ENCODE results near the gene RAB40C. TPM values are rescaled to one million over a fixed set of nuclear protein-coding genes. Genes with fewer than 3 reads are reported as not detected.

The RAB40C gene
- total RNA-seq, 2 donors from 2014 or later: 12.9 TPM

GRCh38 chr16:564690-565418, 25.0 kb upstream of the RAB40C start:
- ATAC-seq (replicated peaks): no peak
- no peaks in the 10 kb centered on the region for H3K27me3 Mint-ChIP-seq
- no peak overlapping the region for H3K27ac Mint-ChIP-seq
- no peak overlapping the region for H3K4me3 Mint-ChIP-seq
- no peaks in the 10 kb centered on the region for H3K9me3 Mint-ChIP-seq
- peaks cover 13% of the 10 kb centered on the region for H3K4me1 Mint-ChIP-seq
- H3K36me3 Mint-ChIP-seq (ENCODE audit: low read depth): no peaks in the 10 kb centered on the region

DNA sequence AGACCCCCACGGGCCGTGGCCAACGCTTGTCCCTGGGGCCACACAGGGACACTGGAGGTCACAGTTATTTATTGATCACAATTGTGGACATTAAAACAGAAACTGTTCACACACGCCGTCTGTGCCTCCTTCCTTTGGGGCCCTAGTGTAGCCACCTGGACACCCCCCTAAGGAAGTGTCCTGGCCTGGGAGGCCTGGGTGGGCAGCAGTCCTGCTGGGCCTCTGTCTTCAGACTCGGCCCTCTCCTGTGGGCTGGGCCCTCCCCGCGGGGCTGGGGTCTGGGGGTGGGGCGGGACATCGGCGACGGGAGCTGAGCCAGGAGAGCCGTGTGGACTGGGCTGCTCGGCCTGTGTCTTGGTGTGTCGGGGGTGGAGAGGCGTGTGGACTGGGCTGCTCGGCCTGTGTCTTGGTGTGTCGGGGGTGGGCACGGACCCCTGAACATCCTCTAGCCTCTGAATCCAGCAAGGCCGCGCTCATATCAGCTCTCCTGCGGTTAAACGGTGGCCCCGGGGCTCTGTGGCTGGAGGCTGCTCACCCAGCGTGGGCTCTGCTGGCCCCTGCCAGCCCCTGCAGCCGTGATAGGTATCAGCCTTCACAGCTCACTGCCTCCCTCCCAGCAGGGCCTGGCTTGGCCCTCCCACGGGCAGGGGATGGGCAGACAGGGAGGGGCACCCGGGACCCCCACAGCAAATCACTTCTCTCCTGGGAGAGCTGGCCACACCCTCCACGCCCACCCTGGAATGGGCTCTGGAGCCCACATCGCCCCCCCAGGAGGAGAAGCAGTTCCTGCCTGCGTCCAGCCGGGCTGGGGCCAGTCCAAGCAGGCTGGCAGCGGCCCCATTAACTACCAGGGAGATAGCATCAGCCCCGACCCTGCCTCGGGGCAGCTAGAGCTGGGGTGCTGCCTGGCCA, 24.2 kb upstream of the RAB40C start:
- Mint-ChIP-seq H3K4me3 (no peak overlapping the region), H3K9me3 (no peaks in the 10 kb centered on the region), H3K36me3 (ENCODE audit: low read depth) (no peaks in the 10 kb centered on the region), H3K27ac (no peak overlapping the region), H3K27me3 (no peaks in the 10 kb centered on the region), H3K4me1 (peaks cover 13% of the 10 kb centered on the region)
- no peak for ATAC-seq (replicated peaks)

DNA sequence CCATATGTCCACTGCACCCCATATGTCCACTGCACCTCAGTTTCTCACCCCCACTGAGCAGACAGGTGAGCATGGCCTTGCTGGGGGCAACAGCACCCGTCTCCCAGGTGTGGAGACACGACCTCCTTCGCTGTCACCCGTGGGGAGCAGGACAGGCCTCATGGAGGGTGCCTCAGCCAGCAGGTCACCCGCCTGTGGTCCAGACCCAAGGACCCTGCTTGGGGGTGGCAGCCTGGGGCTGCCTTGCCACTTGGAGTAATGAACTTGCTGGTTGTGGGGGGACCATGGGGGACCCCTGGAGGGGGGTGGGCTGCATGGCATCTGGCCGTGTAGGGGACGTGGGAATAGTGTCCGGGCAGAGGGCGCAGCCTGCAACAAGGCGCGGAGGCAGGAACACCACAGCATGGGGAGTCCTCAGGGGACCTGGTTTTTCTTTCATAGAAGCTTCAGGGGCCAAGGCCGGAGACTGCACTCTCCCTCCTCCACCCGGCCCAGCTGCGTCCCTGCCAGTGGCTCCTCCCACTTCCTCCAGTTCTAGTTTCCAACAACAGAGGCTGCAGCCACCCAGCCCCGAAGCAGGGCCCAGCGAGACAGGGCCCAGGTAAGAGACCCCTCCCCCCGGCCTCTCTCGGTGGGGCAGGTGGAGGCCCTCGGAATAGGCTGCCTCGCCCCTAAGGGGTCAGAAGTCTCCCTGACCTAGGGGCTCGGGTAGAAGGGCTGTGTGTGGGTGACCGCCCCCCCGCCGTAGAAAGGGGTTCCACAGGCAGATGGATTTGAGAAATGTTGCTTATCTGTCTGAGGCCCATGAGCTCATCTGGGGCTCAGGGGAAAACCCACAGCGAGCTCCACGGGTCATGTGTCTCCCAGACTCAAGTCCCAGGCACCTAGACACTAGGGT, 23.1 kb upstream of the RAB40C start, which contains the start of gene NHLRC4:
Gene NHLRC4, plus strand, starts transcription at position 531 of the 898 bp plus-strand sequence. CDS start 1,043 bp downstream, outside the sequence.
- no peaks in the 10 kb centered on the region for H3K9me3 Mint-ChIP-seq
- H3K36me3 Mint-ChIP-seq (ENCODE audit: low read depth): no peaks in the 10 kb centered on the region
- ATAC-seq (replicated peaks): peak; percentile 66

DNA sequence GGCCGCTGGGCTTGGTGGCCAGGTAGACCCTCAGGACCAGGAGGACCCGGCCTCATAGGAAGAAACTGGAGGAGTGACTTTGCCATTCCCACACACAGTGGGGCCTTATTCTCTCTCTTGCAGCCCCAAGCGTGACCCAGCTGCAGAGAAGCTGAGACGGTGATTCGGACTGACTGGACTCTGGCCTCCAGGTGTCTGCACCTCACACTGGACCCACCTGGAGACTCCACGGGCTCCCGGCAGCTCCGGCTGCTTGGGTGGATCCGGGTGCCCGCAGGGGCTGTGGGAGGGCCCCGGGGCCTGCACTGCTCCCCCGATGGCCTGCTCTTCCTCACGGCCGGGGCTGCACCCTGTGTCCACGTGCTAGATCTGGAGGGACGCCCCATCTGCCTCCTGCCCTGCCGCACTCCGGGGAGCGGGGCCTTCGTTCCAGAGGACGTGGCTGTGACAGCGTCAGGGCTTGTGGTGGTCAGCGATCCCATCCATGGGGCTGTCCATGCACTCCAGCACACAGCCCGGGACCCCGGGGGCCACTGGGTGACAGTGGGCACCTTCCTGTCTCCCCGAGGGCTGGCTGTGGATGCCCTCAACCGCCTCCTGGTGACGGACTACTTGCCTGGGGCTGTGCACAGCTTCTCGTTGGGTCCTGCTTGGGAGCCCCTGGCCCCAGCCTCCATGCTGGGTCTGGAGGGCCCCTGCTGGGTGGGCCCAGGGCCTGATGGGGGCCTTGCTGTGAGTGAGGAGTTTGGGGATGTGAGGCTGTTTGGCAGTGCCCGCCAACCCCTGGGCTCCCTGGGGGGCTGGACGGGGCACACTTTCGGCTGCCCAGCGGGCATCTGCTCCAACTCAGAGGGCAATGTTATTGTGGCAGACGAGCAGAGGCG, 22.3 kb upstream of the RAB40C start:
- no peaks in the 10 kb centered on the region for H3K27me3 Mint-ChIP-seq
- H3K4me1 Mint-ChIP-seq: peaks cover 27% of the 10 kb centered on the region

More for the DNA sequence above, 23.1 kb upstream of the RAB40C start, which contains the start of gene NHLRC4:
- Mint-ChIP-seq H3K4me1 (peaks cover 23% of the 10 kb centered on the region), H3K27ac (peak within 1 kb of the TSS; percentile 70), H3K4me3 (peak within 1 kb of the TSS; percentile 64), H3K27me3 (no peaks in the 10 kb centered on the region)

DNA sequence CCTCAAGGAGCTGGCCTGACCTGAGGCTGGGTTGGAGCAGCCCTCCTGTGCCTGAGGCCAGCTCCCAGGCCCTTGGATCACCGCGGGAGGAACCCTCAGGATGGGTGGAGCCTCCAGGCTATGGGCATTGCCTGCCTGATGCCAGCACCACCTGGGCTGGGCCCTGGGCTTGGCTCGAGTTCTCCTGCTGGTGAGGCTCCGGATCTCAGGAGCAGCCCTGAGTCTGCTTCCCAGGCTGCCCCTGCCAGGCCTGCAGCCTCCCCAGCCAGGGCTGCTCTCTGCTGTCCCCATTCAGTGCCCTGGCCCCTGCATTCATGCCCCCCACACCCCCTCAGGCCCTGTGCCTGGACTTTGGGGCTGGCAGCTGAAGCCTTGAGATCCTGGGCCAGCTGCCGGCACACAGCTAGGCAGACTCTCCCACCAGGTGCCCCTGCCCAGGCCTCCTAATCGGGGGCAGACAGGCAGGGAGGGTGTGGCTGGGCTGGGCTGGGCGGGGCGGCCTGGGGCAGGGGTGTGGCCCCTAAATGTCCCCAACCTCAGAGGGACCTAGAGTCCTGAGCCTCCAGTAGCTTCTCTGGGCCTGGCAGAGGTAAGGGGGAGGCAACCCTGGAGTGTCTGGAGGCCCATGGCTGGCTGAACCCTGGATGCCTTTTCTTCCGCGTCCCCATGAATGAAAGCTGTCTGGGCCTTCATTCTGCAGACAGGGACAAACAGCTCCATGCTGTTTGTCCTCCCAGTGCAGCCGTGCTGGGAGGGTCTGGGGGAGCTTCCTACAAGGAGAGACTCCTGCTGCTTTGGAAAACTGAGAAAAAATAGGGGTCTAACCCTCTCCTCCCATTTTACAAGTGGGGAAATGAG, 21.2 kb upstream of the RAB40C start:
- peak overlapping the region; percentile 91 for H3K27ac Mint-ChIP-seq
- no peaks in the 10 kb centered on the region for H3K9me3 Mint-ChIP-seq
- no peak for ATAC-seq (replicated peaks)
- H3K36me3 Mint-ChIP-seq (ENCODE audit: low read depth): no peaks in the 10 kb centered on the region
- peak overlapping the region; percentile 86 for H3K4me3 Mint-ChIP-seq
- no peaks in the 10 kb centered on the region for H3K27me3 Mint-ChIP-seq
- peaks cover 27% of the 10 kb centered on the region for H3K4me1 Mint-ChIP-seq

More for the DNA sequence above, 22.3 kb upstream of the RAB40C start:
- peak overlapping the region; percentile 70 for H3K27ac Mint-ChIP-seq
- H3K36me3 Mint-ChIP-seq (ENCODE audit: low read depth): no peaks in the 10 kb centered on the region
- H3K4me3 Mint-ChIP-seq: peak overlapping the region; percentile 64
- H3K9me3 Mint-ChIP-seq: no peaks in the 10 kb centered on the region
- ATAC-seq (replicated peaks): no peak

- H3K27me3 Mint-ChIP-seq: no peaks in the 10 kb centered on the region
- H3K9me3 Mint-ChIP-seq: no peaks in the 10 kb centered on the region
- peak within 1 kb of the TSS; percentile 87 for H3K4me3 Mint-ChIP-seq
- H3K36me3 Mint-ChIP-seq (ENCODE audit: low read depth): no peaks in the 10 kb centered on the region
- peak; percentile 73 for ATAC-seq (replicated peaks)
- H3K4me1 Mint-ChIP-seq: peaks cover 27% of the 10 kb centered on the region
- peak within 1 kb of the TSS; percentile 91 for H3K27ac Mint-ChIP-seq
Observed at GRCh38 chr16:569445-570254, 20.2 kb upstream of the RAB40C start, which contains the start of gene PIGQ. Gene PIGQ (plus strand): TSS chr16:569968. CDS start chr16:574075, 4,107 bp downstream.

GRCh38 chr16:572865-573650, 16.8 kb upstream of the RAB40C start:
- Mint-ChIP-seq H3K9me3 (no peaks in the 10 kb centered on the region), H3K27me3 (no peaks in the 10 kb centered on the region), H3K36me3 (ENCODE audit: low read depth) (no peaks in the 10 kb centered on the region), H3K27ac (no peak overlapping the region), H3K4me1 (peaks cover 21% of the 10 kb centered on the region), H3K4me3 (no peak overlapping the region)
- no peak for ATAC-seq (replicated peaks)

- H3K9me3 Mint-ChIP-seq: no peaks in the 10 kb centered on the region
- H3K36me3 Mint-ChIP-seq (ENCODE audit: low read depth): no peaks in the 10 kb centered on the region
- ATAC-seq (replicated peaks): no peak
- no peak overlapping the region for H3K4me3 Mint-ChIP-seq
- H3K4me1 Mint-ChIP-seq: peaks cover 17% of the 10 kb centered on the region
- H3K27ac Mint-ChIP-seq: no peak overlapping the region
- H3K27me3 Mint-ChIP-seq: no peaks in the 10 kb centered on the region
Observed at GRCh38 chr16:574021-574760, 15.7 kb upstream of the RAB40C start.

- Mint-ChIP-seq H3K27ac (no peak overlapping the region), H3K27me3 (no peaks in the 10 kb centered on the region), H3K9me3 (no peaks in the 10 kb centered on the region), H3K4me3 (no peak overlapping the region), H3K36me3 (ENCODE audit: low read depth) (no peaks in the 10 kb centered on the region), H3K4me1 (peaks cover 15% of the 10 kb centered on the region)
- no peak for ATAC-seq (replicated peaks)
Observed at GRCh38 chr16:575354-576196, 14.3 kb upstream of the RAB40C start.

- Mint-ChIP-seq H3K36me3 (ENCODE audit: low read depth) (no peaks in the 10 kb centered on the region), H3K9me3 (no peaks in the 10 kb centered on the region), H3K27ac (no peak overlapping the region)
Observed at GRCh38 chr16:576197-576822, 13.6 kb upstream of the RAB40C start.

More at GRCh38 chr16:576197-576822, 13.6 kb upstream of the RAB40C start:
- no peaks in the 10 kb centered on the region for H3K27me3 Mint-ChIP-seq
- no peak for ATAC-seq (replicated peaks)
- H3K4me3 Mint-ChIP-seq: no peak overlapping the region
- H3K4me1 Mint-ChIP-seq: peaks cover 8% of the 10 kb centered on the region

Data from activated T-helper 17 cell treated with anti-CD3 and anti-CD28 coated beads, Interleukin-2, amount 50 U/mL, for 72 hours (primary cell).